Cardiac atrium fibroblast (primary cell): ENCODE measurements around the gene IBSP. TPM values are rescaled to one million over a fixed set of nuclear protein-coding genes. Genes with fewer than 3 reads are reported as not detected.

Experiments used
- total RNA-seq: library from RNA; depleted of rRNA; stranded (reverse); fragments of >200 nt; gene quantifications from 2 replicates; pipeline ENCODE4 v1.2.3, GENCODE V29; 2015

Gene IBSP, protein sequence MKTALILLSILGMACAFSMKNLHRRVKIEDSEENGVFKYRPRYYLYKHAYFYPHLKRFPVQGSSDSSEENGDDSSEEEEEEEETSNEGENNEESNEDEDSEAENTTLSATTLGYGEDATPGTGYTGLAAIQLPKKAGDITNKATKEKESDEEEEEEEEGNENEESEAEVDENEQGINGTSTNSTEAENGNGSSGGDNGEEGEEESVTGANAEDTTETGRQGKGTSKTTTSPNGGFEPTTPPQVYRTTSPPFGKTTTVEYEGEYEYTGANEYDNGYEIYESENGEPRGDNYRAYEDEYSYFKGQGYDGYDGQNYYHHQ
- not detected in 2 replicates for total RNA-seq

DNA sequence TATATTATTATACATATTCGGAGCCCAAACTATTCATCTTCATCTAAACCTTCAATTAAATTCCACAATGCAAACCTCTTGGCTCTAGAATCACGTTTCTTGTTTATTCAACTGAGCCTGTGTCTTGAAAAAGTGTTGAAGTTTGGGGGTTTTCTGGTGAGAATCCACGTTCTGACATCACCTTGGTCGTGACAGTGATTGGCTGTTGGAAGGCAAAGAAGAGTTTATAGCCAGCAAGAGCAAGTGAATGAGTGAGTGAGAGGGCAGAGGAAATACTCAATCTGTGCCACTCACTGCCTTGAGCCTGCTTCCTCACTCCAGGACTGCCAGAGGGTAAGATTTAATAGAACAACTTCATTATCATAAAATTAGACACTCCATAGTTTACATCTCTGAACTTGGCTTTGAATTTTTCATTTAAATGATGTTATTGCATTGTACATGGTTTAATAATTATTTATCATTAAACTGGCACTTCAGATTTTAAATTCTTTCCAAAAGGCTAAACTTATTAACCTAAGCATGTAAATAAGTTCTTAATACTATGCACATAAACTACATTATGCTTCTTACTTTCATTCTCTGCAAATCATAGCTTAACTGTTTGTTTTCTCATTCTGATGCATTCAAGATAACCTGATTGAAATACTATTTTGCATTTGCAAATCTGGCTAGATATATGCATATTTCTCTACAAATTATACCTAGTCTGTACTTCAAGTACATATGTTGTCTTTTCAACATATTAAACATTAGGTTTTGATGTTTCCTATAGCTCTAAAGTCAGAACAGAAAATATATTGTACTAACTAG lies at the start of gene IBSP:
Gene IBSP, plus strand, starts transcription at position 254 of the 813 bp plus-strand sequence. CDS start 2,808 bp downstream, outside the sequence.

DNA sequence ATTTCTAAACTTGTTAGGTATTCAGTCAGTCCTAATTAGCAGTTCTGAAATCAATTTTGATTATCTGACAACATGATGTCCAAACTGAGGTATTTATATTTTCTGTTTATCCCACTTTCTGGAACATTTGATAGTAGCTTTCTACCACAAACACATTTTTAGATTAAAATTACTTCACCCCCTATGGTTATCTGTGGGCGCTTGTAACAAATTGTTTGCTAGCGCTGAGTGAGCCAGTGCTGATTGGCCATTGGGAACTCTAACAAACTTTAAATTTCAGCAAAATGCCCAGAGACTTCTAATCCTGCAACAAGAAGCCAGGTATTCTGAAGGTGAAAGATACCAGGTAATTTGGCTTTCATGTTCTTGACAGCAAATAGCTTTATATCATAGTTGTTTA lies 33.3 kb downstream of the IBSP start, which contains the start of gene MEPE:
Gene MEPE, plus strand, starts transcription at position 301 of the 400 bp plus-strand sequence. CDS start 1,746 bp downstream, outside the sequence.

Other genes with a start within 250 kb of the IBSP start
- not detected in 2 replicates for gene DSPP, start 191.0 kb upstream of the IBSP start, total RNA-seq
- not detected in 2 replicates for gene DMP1, start 149.3 kb upstream of the IBSP start, total RNA-seq
- not detected in 2 replicates for gene MEPE, start 33.4 kb downstream of the IBSP start, total RNA-seq
- gene SPP1, start 176.2 kb downstream of the IBSP start, total RNA-seq: not detected in 2 replicates
- 20.8 and 23.3 TPM in 2 replicates for gene PKD2, start 208.1 kb downstream of the IBSP start, total RNA-seq